IMR-90 (cell line): Measurements from ENCODE around the gene SDR9C7. TPM values are rescaled to one million over a fixed set of nuclear protein-coding genes. Genes with fewer than 3 reads are reported as not detected.

Source experiments
- ATAC-seq: fragments of 200-7000 bp; cut with Tn5 transposase; 2 replicates; pipeline ENCODE4 v1.9.1; 2020; ENCODE audit warnings: low read depth, mild to moderate bottlenecking, moderate library complexity
- Bru-seq: library from RNA; stranded (reverse); fragments of 400-500 nt; gene quantifications from one replicate; lab custom pipeline; 2021; lab: Mats Ljungman, UMichigan
- BruChase-seq, 2 experiments: library from RNA; stranded (reverse); fragments of 400-500 nt; gene quantifications; one replicate each; lab custom pipeline; 2021; lab: Mats Ljungman, UMichigan
- BruUV-seq: library from RNA; stranded (reverse); fragments of 400-500 nt; replicated peaks from 2 replicates; lab custom pipeline; 2021; lab: Mats Ljungman, UMichigan
- CTCF ChIA-PET: fragments of 300-600 bp; formaldehyde crosslinking; extraction: SDS; loops from one replicate; lab custom pipeline; 2021; ENCODE audit warnings: antibody characterized with exemption; lab: Yijun Ruan, JAX
- POLR2A ChIA-PET: fragments of 300-600 bp; sonication (Branson Sonifier 250); formaldehyde crosslinking; loops from one replicate; lab custom pipeline; 2022; ENCODE audit warnings: antibody characterized with exemption; ENCODE audit not compliant: unreplicated experiment; lab: Charles Lee
- DNase-seq: peaks from one replicate; pipeline ENCODE4 v3.0.0; 2013
- H2AFZ ChIP-seq: replicated peaks from 2 replicates; pipeline ENCODE3; 2013; ENCODE audit warnings: low read length, mild to moderate bottlenecking; ENCODE audit not compliant: poor library complexity
- H2AK5ac ChIP-seq: 2 replicates; pipeline ENCODE4 v1.6.1; 2013; ENCODE audit warnings: low read depth, low read length, inconsistent platforms
- H2AK9ac ChIP-seq: replicated peaks from 2 replicates; pipeline ENCODE3; 2013; ENCODE audit warnings: mild to moderate bottlenecking, low read depth, low read length, moderate library complexity; ENCODE audit not compliant: poor library complexity
- H2BK120ac ChIP-seq: 2 replicates; pipeline ENCODE4 v1.6.1; 2013; ENCODE audit warnings: low read depth, low read length, inconsistent platforms
- H2BK15ac ChIP-seq: 3 replicates; pipeline ENCODE4 v1.6.1; 2013; ENCODE audit warnings: low read depth, low read length, inconsistent platforms
- H2BK20ac ChIP-seq: 2 replicates; pipeline ENCODE4 v1.6.1; 2013; ENCODE audit warnings: low read depth, mild to moderate bottlenecking, inconsistent platforms, low read length, moderate library complexity
- H2BK5ac ChIP-seq: 2 replicates; pipeline ENCODE4 v1.6.1; 2013; ENCODE audit warnings: mild to moderate bottlenecking, low read depth, low read length, inconsistent platforms; ENCODE audit not compliant: poor library complexity, severe bottlenecking
- H3K14ac ChIP-seq: replicated peaks from 2 replicates; pipeline ENCODE4 v1.6.1; 2013; ENCODE audit warnings: low read depth, low read length, inconsistent platforms
- H3K18ac ChIP-seq: 2 replicates; pipeline ENCODE4 v1.6.1; 2013; ENCODE audit warnings: low read depth, low read length, control low read depth
- H3K23ac ChIP-seq: 2 replicates; pipeline ENCODE4 v1.6.1; 2013; ENCODE audit warnings: low read depth, low read length, inconsistent platforms
- H3K27ac ChIP-seq: 2 replicates; pipeline ENCODE4 v1.5.1; 2013; ENCODE audit warnings: mild to moderate bottlenecking, control low read depth, low read length; ENCODE audit not compliant: insufficient read depth
- H3K27me3 ChIP-seq: 2 replicates; pipeline ENCODE4 v1.6.1; 2013; ENCODE audit warnings: low read length; ENCODE audit not compliant: control insufficient read depth, insufficient read depth
- H3K36me3 ChIP-seq: 2 replicates; pipeline ENCODE4 v1.6.1; 2013; ENCODE audit warnings: low read length, mixed read lengths; ENCODE audit not compliant: control insufficient read depth, insufficient read depth
- H3K4ac ChIP-seq: 2 replicates; pipeline ENCODE4 v1.6.1; 2013; ENCODE audit warnings: low read depth, low read length, inconsistent platforms
- H3K4me1 ChIP-seq: 2 replicates; pipeline ENCODE4 v1.6.1; 2013; ENCODE audit warnings: low read length, mixed read lengths; ENCODE audit not compliant: control insufficient read depth, insufficient read depth
- H3K4me2 ChIP-seq: 2 replicates; pipeline ENCODE4 v1.6.1; 2013; ENCODE audit warnings: low read depth, mild to moderate bottlenecking, control low read depth, low read length, moderate library complexity
- H3K4me3 ChIP-seq: 2 replicates; pipeline ENCODE4 v1.5.1; 2013; ENCODE audit warnings: low read depth, mild to moderate bottlenecking, control low read depth, low read length, moderate library complexity; ENCODE audit not compliant: insufficient read depth
- H3K56ac ChIP-seq: 2 replicates; pipeline ENCODE4 v1.6.1; 2013; ENCODE audit warnings: low read length, inconsistent platforms; ENCODE audit not compliant: insufficient read depth; ENCODE audit errors: extremely low read depth
- H3K79me1 ChIP-seq, 2 experiments: 2 replicates each; pipeline ENCODE4 v1.6.1; 2013; ENCODE audit warnings: low read length in 2 of 2, inconsistent platforms in 1 of 2, low read depth in 1 of 2
- H3K9ac ChIP-seq: 2 replicates; pipeline ENCODE4 v1.6.1; 2013; ENCODE audit warnings: low read depth, low read length, control low read depth
- H3K9me1 ChIP-seq: 2 replicates; pipeline ENCODE4 v1.6.1; 2013; ENCODE audit warnings: low read length, inconsistent platforms; ENCODE audit not compliant: insufficient read depth
- H3K9me3 ChIP-seq: 2 replicates; pipeline ENCODE4 v1.6.1; 2013; ENCODE audit warnings: low read length; ENCODE audit not compliant: control insufficient read depth, insufficient read depth
- H4K20me1 ChIP-seq: 2 replicates; pipeline ENCODE4 v1.6.1; 2013; ENCODE audit warnings: low read length, inconsistent platforms; ENCODE audit not compliant: insufficient read depth
- H4K5ac ChIP-seq: 2 replicates; pipeline ENCODE4 v1.6.1; 2013; ENCODE audit warnings: mild to moderate bottlenecking, low read depth, low read length, control low read depth
- H4K8ac ChIP-seq, 2 experiments: 2 replicates each; pipeline ENCODE4 v1.6.1; 2013; ENCODE audit warnings: low read depth in 2 of 2, low read length in 2 of 2, control low read depth in 1 of 2, inconsistent platforms in 1 of 2
- H4K91ac ChIP-seq: 2 replicates; pipeline ENCODE4 v1.6.1; 2013; ENCODE audit warnings: low read depth, low read length, inconsistent platforms; ENCODE audit not compliant: insufficient read depth
- BHLHE40 ChIP-seq: fragments of 150-350 bp; IDR thresholded peaks from 2 replicates; pipeline ENCODE4 v1.6.1; 2016; ENCODE audit warnings: mild to moderate bottlenecking, low read depth, low read length
- CEBPB ChIP-seq: IDR thresholded peaks from 2 replicates; pipeline ENCODE4 v1.6.1; 2012; ENCODE audit warnings: low read depth, low read length, improper control_type of control experiment
- CHD1 ChIP-seq: IDR thresholded peaks from 2 replicates; pipeline ENCODE4 v1.6.1; 2012; ENCODE audit warnings: low read depth, low read length, improper control_type of control experiment
- ELK1 ChIP-seq: fragments of 150-350 bp; IDR thresholded peaks from 2 replicates; pipeline ENCODE4 v1.6.1; 2016; ENCODE audit warnings: low read depth, mild to moderate bottlenecking, low read length, moderate library complexity, borderline replicate concordance
- MAFK ChIP-seq: IDR thresholded peaks from 2 replicates; pipeline ENCODE4 v1.6.1; 2012; ENCODE audit warnings: low read depth, low read length, improper control_type of control experiment
- MAZ ChIP-seq: IDR thresholded peaks from 2 replicates; pipeline ENCODE4 v1.6.1; 2012; ENCODE audit warnings: low read depth, mild to moderate bottlenecking, low read length, improper control_type of control experiment, moderate library complexity, borderline replicate concordance
- NFE2L2 ChIP-seq: fragments of 150-350 bp; IDR thresholded peaks from 2 replicates; pipeline ENCODE4 v1.6.1; 2016; ENCODE audit warnings: low read depth, mild to moderate bottlenecking, low read length
- POLR2A ChIP-seq: IDR thresholded peaks from 2 replicates; pipeline ENCODE4 v1.6.1; 2012; ENCODE audit warnings: mild to moderate bottlenecking, low read depth, low read length
- RAD21 ChIP-seq: IDR thresholded peaks from 2 replicates; pipeline ENCODE4 v1.6.1; 2012; ENCODE audit warnings: low read length, improper control_type of control experiment
- RCOR1 ChIP-seq: IDR thresholded peaks from 2 replicates; pipeline ENCODE4 v1.6.1; 2012; ENCODE audit warnings: mild to moderate bottlenecking, low read length, improper control_type of control experiment; ENCODE audit not compliant: insufficient replicate concordance
- RFX5 ChIP-seq: IDR thresholded peaks from 2 replicates; pipeline ENCODE4 v1.8.0; 2012; ENCODE audit warnings: low read depth, mild to moderate bottlenecking, low read length, moderate library complexity
- SMC3 ChIP-seq: fragments of 150-350 bp; IDR thresholded peaks from 2 replicates; pipeline ENCODE4 v1.6.1; 2016; ENCODE audit warnings: low read depth, mild to moderate bottlenecking, antibody characterized with exemption, low read length, moderate library complexity
- USF2 ChIP-seq: fragments of 150-350 bp; IDR thresholded peaks from 2 replicates; pipeline ENCODE4 v1.6.1; 2017; ENCODE audit warnings: mild to moderate bottlenecking, antibody characterized with exemption, low read length, low read depth
- WGBS, 2 experiments: methylation state at CpG; one replicate each; pipeline versions ENCODE4 v1.1.5 to v1.1.7; 2013; ENCODE audit warnings: missing lambda C conversion rate in 2 of 2; ENCODE audit not compliant: insufficient read length in 1 of 2; ENCODE audit errors: extremely low coverage in 2 of 2; 5-methylcytosine and 5-hydroxymethylcytosine counted together
- dilution Hi-C: fragments of 300-500 bp; cut with HindIII; formaldehyde crosslinking; loops from one replicate; pipeline ENCODE4 v1.14.3; 2018; ENCODE audit warnings: low sequenced_read_pairs; ENCODE audit not compliant: unreplicated experiment
- in situ Hi-C: fragments of 300-500 bp; cut with MboI; formaldehyde crosslinking; loops from 3 replicates; pipeline ENCODE4 v1.14.3; 2019; ENCODE audit warnings: low sequenced_read_pairs, inconsistent platforms, mixed read lengths
- intact Hi-C: fragments of 100-400 bp; cut with micrococcal nuclease; formaldehyde crosslinking; loops from 2 replicates; pipeline ENCODE4 v1.10.0; 2022
- long read RNA-seq: library from polyadenylated mRNA; unstranded; transcript quantifications from one replicate; pipeline ENCODE4 v2.0.0, GENCODE V29; 2021; ENCODE audit not compliant: unreplicated experiment
- polyA plus RNA-seq, 3 experiments: library from polyadenylated mRNA; depleted of rRNA; stranded (reverse); fragments of >200 nt; gene quantifications; 2 replicates each; pipeline ENCODE4 v1.2.3, GENCODE V29; 2012; ENCODE audit warnings: low replicate concordance in 1 of 3
- total RNA-seq: library from RNA; depleted of rRNA; stranded (reverse); fragments of >200 nt; gene quantifications from 2 replicates; pipeline ENCODE4 v1.2.3, GENCODE V29; 2012; rRNA removed

The SDR9C7 gene
- total RNA-seq (not detected in 2 replicates), polyA plus RNA-seq (2012; rRNA removed) (not detected in 2 replicates), Bru-seq, nascent RNA (percentile 11 among the genes with signal in this experiment), BruChase-seq, experiment 1, labeled RNA remaining after a 6-hour chase (percentile 24 among the genes with signal in this experiment), BruChase-seq, experiment 2, labeled RNA remaining after a 2-hour chase (percentile 16 among the genes with signal in this experiment)
- polyA plus RNA-seq (2012; cell fraction: cytosol; rRNA removed) = not detected in 2 replicates
- polyA plus RNA-seq (2012; cell fraction: nucleus; rRNA removed; ENCODE audit: low replicate concordance) = not detected in 2 replicates
- long read RNA-seq = 0 reads

GRCh38 chr12:56933826-56934625 is at the start of gene SDR9C7:
TSS of gene SDR9C7 (minus strand) at chr12:56934408. CDS start at chr12:56934261, 147 bp downstream.
- Histone ChIP-seq H2AFZ (no peak within 1 kb of the TSS), H3K27me3 (peaks cover 39% of the 10 kb centered on the region), H2BK5ac (no peak within 1 kb of the TSS), H3K18ac (no peak within 1 kb of the TSS), H3K56ac (no peak within 1 kb of the TSS), H2BK120ac (no peak within 1 kb of the TSS), H3K9me3 (no peaks in the 10 kb centered on the region), H3K27ac (no peak within 1 kb of the TSS), H2AK5ac (no peak within 1 kb of the TSS), H2BK20ac (no peak within 1 kb of the TSS), H4K20me1 (no peaks in the 10 kb centered on the region), H3K36me3 (no peaks in the 10 kb centered on the region), H4K5ac (no peak within 1 kb of the TSS), H4K8ac (no peak within 1 kb of the TSS), H3K9me1 (no peaks in the 10 kb centered on the region; the same call in 1 of the 2 replicates), H3K4me1 (no peaks in the 10 kb centered on the region; the same call in 1 of the 2 replicates), H3K4me2 (no peak within 1 kb of the TSS), H2AK9ac (no peak within 1 kb of the TSS), H3K4ac (no peak within 1 kb of the TSS), H2BK15ac (no peak within 1 kb of the TSS), H4K91ac (no peak within 1 kb of the TSS), H3K14ac (no peak within 1 kb of the TSS), H3K4me3 (no peak within 1 kb of the TSS), H3K9ac (no peak within 1 kb of the TSS), H3K23ac (no peak within 1 kb of the TSS), H3K79me1 (no peaks in the 10 kb centered on the region)
- no TSS peak for BruUV-seq
- ChIA-PET POLR2A (no interaction called here), CTCF (no interaction called here)
- TF ChIP-seq MAZ (no peak), CHD1 (no peak), CEBPB (no peak), RAD21 (no peak), MAFK (no peak), USF2 (no peak), BHLHE40 (no peak), RCOR1 (no peak), NFE2L2 (no peak), SMC3 (no peak), RFX5 (no peak), POLR2A (no peak), ELK1 (no peak)
- ATAC-seq (no peak), DNase-seq (no peak)
- in situ Hi-C loops (no loop called here), dilution Hi-C loops (no loop called here), intact Hi-C loops (no loop called here)
- 63% methylated on average over 3 of the region's 15 CpGs; no CpG with 5 or more reads in 1 of the 2 experiments for WGBS, 2 experiments
